Measurements from ENCODE around the gene CACNA1B.
"Not testable (repeated sequence)": the region's sequence is repeated elsewhere in the genome, so short reads cannot be mapped to it uniquely, and the experiment has no call there.

Gene CACNA1B

DNA sequence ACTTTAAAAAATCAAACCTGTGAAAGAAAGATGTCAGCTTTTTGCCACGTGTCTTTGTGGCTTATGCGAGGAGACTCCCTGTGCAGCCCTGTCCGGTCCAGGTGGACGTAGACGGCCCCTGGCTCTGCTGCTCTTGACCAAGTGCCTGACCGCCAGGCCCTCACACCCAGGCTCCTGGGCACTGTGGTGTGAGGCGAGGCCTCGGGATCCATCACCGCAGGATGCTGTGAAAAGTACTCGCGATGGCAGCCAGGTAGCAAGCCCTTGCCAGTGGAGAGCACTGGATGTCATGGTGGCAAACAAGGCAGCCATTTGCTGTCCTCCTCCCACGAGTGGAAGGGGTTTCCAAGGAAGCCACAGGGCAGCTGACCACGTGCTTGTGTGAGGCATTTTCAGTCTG is 245.1 kb downstream of the CACNA1B start:
- POLR2A ChIA-PET: no interaction called here
- no peak for DNase-seq (ENCODE audit: extremely low spot score)
- CTCF ChIA-PET: no interaction called here
- TF ChIP-seq, protein P1, sequence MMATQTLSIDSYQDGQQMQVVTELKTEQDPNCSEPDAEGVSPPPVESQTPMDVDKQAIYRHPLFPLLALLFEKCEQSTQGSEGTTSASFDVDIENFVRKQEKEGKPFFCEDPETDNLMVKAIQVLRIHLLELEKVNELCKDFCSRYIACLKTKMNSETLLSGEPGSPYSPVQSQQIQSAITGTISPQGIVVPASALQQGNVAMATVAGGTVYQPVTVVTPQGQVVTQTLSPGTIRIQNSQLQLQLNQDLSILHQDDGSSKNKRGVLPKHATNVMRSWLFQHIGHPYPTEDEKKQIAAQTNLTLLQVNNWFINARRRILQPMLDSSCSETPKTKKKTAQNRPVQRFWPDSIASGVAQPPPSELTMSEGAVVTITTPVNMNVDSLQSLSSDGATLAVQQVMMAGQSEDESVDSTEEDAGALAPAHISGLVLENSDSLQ (IDR thresholded peaks at IDR 0.05): no peak
- TF ChIP-seq ZNF384 (IDR thresholded peaks at IDR 0.05) (no peak), ARNT (IDR thresholded peaks at IDR 0.05) (no peak), HDGF (IDR thresholded peaks at IDR 0.05; ENCODE audit: borderline replicate concordance) (no peak), TARDBP (IDR thresholded peaks at IDR 0.05) (no peak), FOXA1 (IDR thresholded peaks at IDR 0.05) (no peak), LEF1 (IDR thresholded peaks at IDR 0.05; ENCODE audit: borderline replicate concordance) (no peak)

DNA sequence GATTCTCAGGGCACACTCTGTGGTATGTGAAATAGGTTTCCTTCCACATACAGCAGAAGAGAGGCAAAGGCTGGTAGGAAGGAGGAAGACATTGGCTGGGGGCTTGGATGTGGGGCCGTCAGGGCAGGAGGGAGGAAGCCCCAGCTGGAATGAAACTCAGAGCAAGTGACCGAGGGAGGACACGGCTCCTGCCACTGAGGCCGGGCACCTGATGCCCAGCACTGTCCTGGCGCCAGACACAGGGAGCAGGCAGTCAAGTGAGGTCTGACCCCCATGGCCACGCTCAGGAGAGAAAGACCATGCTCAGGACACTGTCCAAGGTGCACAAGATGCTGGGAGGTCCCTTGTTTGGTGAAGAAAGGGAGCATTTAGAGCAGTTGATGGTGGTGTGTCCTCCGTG is 245.5 kb downstream of the CACNA1B start:
- POLR2A ChIA-PET: no interaction called here
- CTCF ChIA-PET: no interaction called here
- DNase-seq (ENCODE audit: extremely low spot score): no peak
- no peak for TF ChIP-seq ZNF384 (IDR thresholded peaks at IDR 0.05)
- TF ChIP-seq ARNT (IDR thresholded peaks at IDR 0.05): no peak
- TF ChIP-seq BHLHE40 (IDR thresholded peaks at IDR 0.05; ENCODE audit: borderline replicate concordance): no peak
- TF ChIP-seq TARDBP (IDR thresholded peaks at IDR 0.05): no peak
- no peak for TF ChIP-seq CTBP1 (IDR thresholded peaks at IDR 0.05; ENCODE audit: borderline replicate concordance)
- no peak for TF ChIP-seq ELF4 (IDR thresholded peaks at IDR 0.05)
- no peak for TF ChIP-seq FOXA1 (IDR thresholded peaks at IDR 0.05)
- no peak for TF ChIP-seq FOXM1 (IDR thresholded peaks at IDR 0.05; ENCODE audit: borderline replicate concordance)
- TF ChIP-seq L3MBTL2 (conservative IDR thresholded peaks at IDR 0.05): no peak

DNA sequence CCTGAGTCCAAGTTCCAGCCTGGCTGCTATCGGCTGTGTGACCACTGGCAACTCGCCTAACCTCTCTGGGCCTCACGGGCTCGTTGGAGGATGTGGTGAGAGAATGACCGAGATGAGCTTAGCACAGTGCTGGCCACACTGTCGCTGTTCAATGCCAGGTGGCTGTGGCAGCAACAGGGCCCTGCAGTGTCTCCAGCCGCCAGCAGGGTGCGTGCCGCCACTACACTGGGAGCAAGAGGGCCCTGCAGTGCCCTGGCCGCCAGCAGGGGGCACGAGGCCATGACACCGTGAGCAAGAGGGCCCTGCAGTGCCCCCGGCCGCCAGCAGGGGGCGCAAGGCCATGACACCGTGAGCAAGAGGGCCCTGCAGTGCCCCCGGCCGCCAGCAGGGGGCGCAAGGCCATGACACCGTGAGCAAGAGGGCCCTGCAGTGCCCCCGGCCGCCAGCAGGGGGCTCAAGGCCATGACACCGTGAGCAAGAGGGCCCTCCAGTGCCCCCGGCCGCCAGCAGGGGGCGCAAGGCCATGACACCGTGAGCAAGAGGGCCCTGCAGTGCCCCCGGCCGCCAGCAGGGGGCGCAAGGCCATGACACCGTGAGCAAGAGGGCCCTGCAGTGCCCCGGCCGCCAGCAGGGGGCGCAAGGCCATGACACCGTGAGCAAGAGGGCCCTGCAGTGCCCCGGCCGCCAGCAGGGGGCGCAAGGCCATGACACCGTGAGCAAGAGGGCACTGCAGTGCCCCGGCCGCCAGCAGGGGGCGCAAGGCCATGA is 248.7 kb downstream of the CACNA1B start:
- CTCF ChIA-PET; DNase-seq (ENCODE audit: extremely low spot score): not testable (repeated sequence)

DNA sequence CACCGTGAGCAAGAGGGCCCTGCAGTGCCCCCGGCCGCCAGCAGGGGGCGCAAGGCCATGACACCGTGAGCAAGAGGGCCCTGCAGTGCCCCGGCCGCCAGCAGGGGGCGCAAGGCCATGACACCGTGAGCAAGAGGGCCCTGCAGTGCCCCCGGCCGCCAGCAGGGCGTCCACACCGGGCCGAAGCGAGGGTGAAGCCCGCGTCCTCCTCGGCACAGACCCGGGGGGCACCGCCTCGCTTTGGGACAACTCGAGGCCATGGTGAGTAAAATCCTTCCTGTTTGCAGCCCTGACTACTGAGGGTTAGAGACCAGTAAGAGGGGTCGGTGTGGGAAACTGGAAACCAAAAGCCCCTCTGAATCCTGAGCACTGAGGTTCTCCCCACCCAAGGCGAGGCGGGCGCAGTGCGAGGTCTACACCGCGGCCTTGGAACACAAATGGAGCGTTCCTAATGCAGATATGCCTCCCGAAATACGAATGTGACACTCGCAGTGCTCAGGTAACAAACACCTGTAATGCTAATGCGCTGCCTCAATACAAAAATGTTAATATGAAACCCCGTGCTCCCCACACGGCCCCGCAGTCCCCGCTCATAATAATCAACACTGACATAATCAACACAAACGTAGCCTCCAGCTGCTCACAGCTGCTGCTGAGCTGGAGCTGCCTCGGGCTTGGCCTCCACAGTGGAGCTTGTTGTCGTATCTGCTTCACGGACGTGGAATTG is 249.4 kb downstream of the CACNA1B start:
- DNase-seq (ENCODE audit: extremely low spot score); CTCF ChIA-PET; POLR2A ChIA-PET: not testable (repeated sequence)

More for the DNA sequence above, 248.7 kb downstream of the CACNA1B start:
- POLR2A ChIA-PET: not testable (repeated sequence)

DNA sequence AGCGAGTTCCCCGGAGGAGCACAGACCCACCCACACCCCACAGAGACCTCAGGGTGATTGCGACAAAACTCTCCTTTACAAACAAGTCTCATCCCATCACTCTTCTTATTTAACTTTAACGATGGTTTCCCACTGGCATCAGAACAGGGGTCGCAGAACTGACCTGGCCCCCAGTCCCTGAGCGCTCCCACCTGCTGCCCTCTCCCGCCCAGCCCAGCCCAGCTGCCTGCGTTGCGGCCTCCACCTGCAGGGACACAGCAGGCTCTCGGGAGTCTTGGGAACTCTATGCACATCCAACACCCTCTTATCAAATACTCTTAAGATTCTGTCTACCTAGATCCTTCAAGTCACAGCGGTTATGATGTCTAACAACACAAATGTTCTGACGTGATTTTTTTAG is 250.4 kb downstream of the CACNA1B start:
- DNase-seq (ENCODE audit: extremely low spot score); POLR2A ChIA-PET; CTCF ChIA-PET: not testable (repeated sequence)

DNA sequence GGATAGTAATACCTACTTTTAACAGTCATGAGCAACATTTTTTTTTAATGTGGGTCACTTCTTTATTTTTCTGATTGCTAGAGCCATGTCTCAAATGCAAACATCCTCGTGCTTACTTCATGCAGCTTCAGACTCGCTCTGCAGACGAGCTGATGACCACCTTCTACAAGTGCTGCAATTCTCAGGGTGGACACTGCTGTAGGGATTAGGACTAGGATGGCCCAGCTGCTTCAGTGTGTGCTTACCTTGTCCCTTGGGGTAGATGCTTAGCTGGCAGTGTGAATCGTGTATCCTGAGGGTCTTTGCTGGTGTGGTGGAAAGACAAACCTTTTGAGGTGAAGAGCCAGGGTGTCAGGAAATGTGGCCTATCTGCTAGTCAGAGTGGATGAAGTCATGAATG is 251.7 kb downstream of the CACNA1B start:
- DNase-seq (ENCODE audit: extremely low spot score); CTCF ChIA-PET; POLR2A ChIA-PET: not testable (repeated sequence)

DNA sequence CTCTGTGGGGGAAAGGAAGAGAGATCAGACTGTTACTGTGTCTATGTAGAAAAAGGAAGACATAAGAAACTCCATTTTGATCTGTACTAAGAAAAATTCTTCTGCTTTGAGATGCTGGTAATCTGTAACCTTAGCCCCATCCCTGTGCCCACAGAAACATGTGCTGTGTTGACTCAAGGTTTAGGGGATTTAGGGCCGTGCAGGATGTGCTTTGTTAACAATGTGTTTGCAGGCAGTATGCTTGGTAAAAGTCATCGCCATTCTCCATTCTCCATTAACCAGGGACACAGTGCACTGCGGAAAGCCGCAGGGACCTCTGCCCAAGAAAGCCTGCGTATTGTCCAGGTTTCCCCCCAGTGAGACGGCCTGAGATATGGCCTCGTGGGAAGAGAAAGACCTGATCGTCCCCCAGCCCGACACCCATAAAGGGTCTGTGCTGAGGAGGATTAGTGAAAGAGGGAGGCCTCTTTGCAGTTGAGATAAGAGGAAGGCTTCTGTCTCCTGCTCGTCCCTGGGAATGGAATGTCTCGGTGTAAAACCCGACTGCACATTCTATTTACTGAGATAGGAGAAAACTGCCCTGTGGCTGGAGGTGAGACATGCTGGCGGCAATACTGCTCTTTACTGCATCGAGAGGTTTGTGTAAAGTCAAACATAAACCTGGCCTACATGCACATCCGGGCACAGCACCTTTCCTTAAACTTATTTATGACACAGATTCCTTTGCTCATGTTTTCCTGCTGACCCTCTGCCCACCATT is 255.5 kb downstream of the CACNA1B start:
- DNase-seq (ENCODE audit: extremely low spot score); POLR2A ChIA-PET; CTCF ChIA-PET: not testable (repeated sequence)

DNA sequence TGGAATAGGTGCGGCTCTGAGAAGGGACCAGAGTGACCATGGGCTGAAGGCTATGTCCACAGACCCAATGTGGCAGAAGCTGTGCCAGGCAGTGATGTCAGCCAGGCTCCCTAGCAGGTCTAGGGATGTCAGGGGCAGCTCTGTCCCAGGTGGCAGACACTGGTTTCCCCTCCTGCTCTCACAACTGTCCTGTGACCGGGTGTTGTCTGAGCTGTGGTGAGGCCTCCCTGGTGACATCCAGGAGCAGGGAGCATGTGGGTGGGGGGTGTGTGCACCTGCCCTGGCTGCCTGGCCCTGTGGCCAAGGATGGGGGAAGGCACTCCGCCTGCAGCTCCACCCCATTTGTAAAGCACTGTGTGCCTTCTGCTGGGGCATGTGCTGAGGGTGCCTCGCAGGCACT is 257.0 kb downstream of the CACNA1B start:
- POLR2A ChIA-PET; DNase-seq (ENCODE audit: extremely low spot score); CTCF ChIA-PET: not testable (repeated sequence)

DNA sequence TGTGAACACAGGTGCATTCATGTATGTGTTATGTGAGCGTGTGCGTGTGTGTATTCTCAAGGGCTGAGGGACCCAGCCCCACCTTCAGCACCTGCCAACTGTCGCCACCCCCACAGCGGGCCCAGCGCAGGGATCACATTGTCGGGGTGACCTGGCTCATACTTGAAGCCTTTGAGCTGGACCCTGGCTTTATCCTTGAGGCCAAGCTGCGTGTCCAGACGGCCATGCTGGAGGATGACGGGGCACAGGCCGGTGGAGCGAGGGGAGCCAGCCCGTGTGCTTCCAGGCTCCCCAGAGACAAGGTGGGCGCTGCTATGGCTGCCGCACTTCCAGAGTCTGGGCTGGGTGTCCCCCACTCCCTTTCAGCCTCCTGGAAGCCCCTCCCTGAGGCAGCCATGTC is 261.5 kb downstream of the CACNA1B start:
- DNase-seq (ENCODE audit: extremely low spot score); POLR2A ChIA-PET; CTCF ChIA-PET: not testable (repeated sequence)

DNA sequence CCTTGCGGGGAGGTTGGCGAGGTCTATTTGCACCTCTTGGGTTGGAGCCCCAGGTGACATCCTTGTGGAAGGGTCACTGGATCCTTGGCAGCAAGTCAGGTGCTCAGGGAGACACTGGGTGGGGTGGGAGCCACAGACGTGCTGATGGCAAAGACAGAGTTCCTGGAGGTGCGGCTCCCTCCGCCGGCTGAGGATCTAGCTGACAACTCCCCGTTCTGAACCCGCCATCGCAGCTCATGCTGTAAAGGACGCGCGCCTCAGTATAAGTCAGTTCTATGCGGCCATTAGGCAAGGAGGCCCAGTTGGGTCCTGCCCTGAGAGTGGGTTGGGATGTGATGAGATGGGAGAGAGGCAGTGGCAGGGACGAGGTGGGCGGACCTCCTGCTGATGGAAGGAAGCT is 263.4 kb downstream of the CACNA1B start:
- DNase-seq (ENCODE audit: extremely low spot score); POLR2A ChIA-PET; CTCF ChIA-PET: not testable (repeated sequence)

DNA sequence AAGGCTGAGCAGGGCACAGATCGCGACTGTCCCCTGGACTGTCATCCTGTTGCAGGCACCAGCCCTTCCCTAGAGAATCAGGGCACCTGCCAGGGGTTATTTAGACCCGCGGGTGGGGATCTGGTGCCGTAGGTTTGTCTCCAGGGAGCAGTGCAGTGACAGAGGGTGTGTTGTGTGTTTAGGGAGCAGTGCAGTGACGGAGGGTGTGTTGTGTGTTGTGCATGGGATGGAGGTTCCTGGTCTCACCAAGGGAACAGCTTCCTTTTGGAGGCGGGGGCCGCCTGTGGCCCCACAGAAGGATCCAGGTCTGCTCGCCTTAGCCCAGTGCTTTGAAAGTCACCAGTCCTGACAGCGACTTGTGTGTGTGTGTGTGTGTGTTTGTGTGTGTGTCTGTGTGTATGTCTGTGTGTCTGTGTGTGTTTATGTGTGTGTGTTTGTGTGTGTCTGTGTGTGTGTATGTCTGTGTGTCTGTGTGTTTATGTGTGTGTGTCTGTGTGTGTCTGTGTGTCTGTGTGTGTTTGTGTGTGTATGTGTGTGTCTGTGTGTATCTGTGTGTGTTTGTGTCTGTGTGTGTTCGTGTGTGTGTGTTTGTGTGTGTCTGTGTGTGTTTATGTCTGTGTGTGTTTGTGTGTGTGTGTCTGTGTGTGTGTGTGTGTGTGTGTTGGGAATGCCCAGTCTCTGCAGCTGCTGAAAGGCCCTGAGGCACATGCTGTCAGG is 265.1 kb downstream of the CACNA1B start:
- DNase-seq (ENCODE audit: extremely low spot score); POLR2A ChIA-PET; CTCF ChIA-PET: not testable (repeated sequence)

DNA sequence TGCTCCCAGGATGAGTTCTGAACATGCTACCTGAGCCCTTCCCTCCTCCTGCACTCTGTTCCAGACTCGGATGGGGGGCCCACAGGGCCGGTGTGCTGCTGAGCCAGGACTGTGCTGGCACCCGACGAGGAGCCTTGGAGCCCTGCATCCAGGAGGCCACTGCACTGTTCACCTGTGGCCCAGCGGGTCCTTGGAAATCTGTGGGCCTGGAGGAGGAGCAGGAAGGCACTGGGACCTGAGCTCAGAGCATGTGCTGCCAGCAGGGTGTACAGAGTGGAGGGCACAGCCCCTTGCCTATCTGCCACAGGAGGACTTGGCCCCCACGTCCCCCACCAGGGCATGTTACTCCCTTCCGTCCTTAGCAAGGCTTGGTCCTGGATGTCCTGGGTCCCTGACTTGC is 265.9 kb downstream of the CACNA1B start:
- POLR2A ChIA-PET; DNase-seq (ENCODE audit: extremely low spot score); CTCF ChIA-PET: not testable (repeated sequence)

Data from HEK293T (cell line).